SW 1271 (cell line): Measurements from ENCODE around the gene LRRC53.

Experiments
- DNase-seq, 2 experiments: peaks; one replicate each; lab custom pipeline; 2025; lab: John Stamatoyannopoulos, UW

Gene LRRC53

GRCh38 chr1:74430342-74430934, 82.0 kb downstream of the LRRC53 start:
- no peak for DNase-seq

- DNase-seq, result no peak
Measured at GRCh38 chr1:74429580-74429979, 82.8 kb downstream of the LRRC53 start.

- no peak for DNase-seq
Measured at GRCh38 chr1:74427681-74428080, 84.7 kb downstream of the LRRC53 start.

GRCh38 chr1:74426208-74426937, 86.0 kb downstream of the LRRC53 start:
- DNase-seq, result no peak

- DNase-seq, result no peak
Measured at GRCh38 chr1:74425676-74426075, 86.7 kb downstream of the LRRC53 start.

- DNase-seq, result no peak
Measured at GRCh38 chr1:74423471-74423870, 88.9 kb downstream of the LRRC53 start.

- no peak for DNase-seq
Measured at GRCh38 chr1:74422421-74423292, 89.8 kb downstream of the LRRC53 start.

- DNase-seq, result no peak
Measured at GRCh38 chr1:74420467-74420866, 91.9 kb downstream of the LRRC53 start.
